CD4-positive, alpha-beta T cell treated with Interleukin-17A for 4 hours (primary cell): Measurements from ENCODE around the gene LCE7A.

Source experiments
- DNase-seq: peaks from one replicate; pipeline ENCODE4 v3.0.0-alpha.2; 2020; ENCODE audit warnings: mixed read lengths

Gene LCE7A, protein sequence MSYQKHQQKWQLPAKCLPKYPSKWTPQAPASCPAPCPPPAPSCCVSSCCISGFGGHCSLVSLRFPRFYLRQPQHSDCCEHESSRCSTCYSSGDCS

DNA sequence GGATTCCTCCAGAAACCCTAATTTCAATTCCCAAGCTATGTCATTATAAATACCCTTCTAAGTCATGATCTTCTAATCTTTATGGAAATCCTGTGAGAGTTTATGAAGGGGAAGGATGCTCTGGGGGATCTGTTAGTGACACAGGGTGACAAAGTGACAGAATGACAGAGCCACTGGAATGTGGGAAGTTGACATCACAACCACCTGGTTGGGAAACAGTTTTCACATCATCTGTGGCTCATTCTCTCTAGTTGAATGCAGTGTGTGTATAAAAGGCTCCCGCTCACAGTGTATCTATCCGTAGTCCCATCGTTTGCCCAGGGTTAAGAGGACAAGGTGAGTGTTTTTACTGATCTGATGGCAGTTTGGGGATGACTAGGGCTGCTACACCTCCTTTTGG, at the start of gene LCE7A:
Gene LCE7A, plus strand, starts transcription at position 301 of the 400 bp plus-strand sequence. CDS start 702 bp downstream, outside the sequence.
- no peak for DNase-seq

DNA sequence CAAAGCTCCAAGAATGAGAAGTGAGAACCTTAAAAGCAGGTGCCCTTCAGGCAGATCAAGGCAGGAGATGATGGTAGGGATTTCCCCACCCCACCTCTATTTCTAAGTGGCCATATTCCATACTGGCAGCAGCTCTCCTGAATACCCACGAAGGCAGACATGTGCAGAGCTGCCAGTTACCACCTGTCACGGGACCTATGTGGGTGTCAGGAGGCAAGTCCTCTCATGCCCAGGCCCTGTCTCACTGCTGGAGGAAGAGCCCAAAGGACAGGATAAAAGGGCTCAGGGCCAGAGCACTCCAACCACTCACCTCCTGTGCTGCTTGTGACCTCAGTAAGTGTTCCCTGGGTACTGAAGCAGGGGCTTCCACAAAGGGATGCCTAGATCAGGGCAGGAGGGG, 48.7 kb upstream of the LCE7A start:
- no peak for DNase-seq

DNA sequence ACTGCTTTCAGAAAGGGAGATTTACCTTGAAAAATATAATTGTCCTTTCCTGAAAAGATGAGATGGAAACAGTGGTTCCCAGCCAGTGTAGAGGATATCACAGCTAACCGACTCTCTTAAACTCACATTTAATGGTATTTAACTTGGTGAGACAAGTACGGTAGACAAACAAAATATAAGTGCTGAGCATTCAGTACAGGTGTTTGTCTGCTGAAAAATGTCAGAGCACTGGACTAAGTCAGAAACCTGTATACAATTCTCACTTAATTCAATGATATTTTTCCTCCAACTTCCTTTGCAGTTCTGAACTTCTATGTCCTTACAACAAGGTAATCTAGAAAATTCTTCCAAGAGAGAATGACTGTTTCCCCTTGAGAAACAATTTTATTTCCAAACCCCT, 48.1 kb upstream of the LCE7A start, which contains the start of gene LCE1B:
Gene LCE1B, plus strand, starts transcription at position 301 of the 400 bp plus-strand sequence. CDS start 476 bp downstream, outside the sequence.
- DNase-seq, result no peak

- no peak for DNase-seq
These were observed 42.5 kb upstream of the LCE7A start for GRCh38 chr1:152817309-152817708.

GRCh38 chr1:152823294-152823693, 36.5 kb upstream of the LCE7A start:
- DNase-seq, result no peak

GRCh38 chr1:152824964-152825363, 34.8 kb upstream of the LCE7A start:
- DNase-seq, result no peak

DNA sequence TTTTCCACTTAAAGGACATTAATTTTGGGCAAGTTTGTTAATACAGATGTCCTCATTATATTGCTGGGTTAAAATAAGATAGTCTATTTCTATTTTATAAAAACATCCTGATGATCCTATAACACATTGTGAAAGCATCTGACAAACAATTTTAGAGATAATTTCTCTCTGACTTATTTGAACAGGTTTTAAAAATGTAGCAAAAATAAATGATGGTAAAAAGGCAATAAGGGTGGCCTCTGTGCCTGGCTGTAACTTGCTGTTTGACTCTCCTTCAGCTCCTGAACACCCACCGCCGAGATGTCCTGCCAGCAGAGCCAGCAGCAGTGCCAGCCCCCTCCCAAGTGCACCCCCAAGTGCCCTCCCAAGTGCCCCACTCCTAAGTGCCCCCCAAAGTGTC, 32.6 kb upstream of the LCE7A start, which contains the start of gene LCE1A:
Gene LCE1A, plus strand, starts transcription at position 301 of the 400 bp plus-strand sequence. Its CDS starts 0 bp downstream, at position 301.
- DNase-seq, result no peak

- no peak for DNase-seq
These were observed 22.9 kb upstream of the LCE7A start for GRCh38 chr1:152836870-152837269.

- DNase-seq, result no peak
These were observed 17.2 kb upstream of the LCE7A start, which contains the start of gene LCE6A for GRCh38 chr1:152842556-152842955. LCE6A (plus strand) TSS chr1:152842856; CDS start chr1:152843521, 665 bp downstream.

GRCh38 chr1:152855661-152856060, 4.1 kb upstream of the LCE7A start:
- DNase-seq, result no peak

- no peak for DNase-seq
These were observed 1.7 kb upstream of the LCE7A start for GRCh38 chr1:152858062-152858461.

- no peak for DNase-seq
These were observed 333 bp downstream of the LCE7A start for GRCh38 chr1:152860129-152860528.

DNA sequence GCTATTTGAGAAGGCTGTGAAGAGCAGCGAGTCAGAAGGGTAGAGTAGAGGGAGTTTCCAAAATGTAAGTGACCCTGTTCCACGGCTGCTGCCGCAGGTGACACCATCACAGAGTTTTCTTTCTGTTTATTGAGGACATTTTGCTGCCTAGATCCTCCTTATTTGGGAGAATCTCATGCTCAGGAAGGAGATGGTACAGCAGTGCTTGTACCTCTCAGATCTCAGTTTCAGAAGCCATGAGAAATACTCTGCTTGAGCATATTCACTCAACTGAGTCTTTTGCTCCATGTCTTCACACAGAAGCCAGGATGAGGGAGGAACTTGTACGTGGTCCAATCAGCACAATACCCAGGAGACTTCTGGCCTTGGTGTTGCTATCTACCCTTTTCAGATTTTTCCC, 1.6 kb downstream of the LCE7A start:
- DNase-seq, result no peak

DNA sequence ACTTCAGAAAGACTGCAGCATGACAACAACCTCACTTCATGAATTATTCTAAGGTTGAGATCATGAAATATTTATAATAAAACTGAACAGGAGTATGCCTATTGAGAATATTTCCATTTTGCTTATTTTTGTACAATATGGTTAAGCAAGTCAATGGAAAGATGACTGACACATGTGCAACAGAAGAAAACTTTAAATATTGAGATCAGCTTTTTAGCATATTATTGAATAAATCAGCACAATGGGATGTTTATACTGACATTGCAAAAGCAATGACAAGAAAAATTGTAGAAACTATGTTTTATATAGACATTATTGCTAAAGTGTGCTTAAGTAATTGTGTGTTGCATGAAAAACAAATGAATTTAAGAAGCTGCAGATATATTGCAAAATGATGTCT, 4.6 kb downstream of the LCE7A start:
- no peak for DNase-seq

DNA sequence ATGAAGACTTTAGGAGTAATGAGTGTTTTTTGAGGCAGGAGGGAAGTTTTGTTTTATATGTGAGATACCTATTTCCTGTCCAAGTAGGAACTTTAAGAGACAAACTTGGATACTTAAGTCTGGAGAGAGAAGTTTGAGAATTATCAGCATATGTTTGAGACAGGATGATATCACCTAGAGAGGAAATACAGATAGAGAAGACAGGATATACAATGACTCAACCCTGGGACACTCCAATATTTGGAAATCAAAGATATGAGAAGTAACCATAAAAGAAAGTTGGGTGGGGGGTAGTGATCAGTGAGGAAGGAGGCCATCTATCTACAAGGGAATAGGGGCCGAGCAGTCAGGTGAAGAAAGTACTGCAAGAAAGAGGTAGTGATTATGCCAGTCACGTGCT, 6.5 kb downstream of the LCE7A start:
- no peak for DNase-seq

GRCh38 chr1:152869808-152870419, 10.1 kb downstream of the LCE7A start:
- DNase-seq, result peak; percentile 62

DNA sequence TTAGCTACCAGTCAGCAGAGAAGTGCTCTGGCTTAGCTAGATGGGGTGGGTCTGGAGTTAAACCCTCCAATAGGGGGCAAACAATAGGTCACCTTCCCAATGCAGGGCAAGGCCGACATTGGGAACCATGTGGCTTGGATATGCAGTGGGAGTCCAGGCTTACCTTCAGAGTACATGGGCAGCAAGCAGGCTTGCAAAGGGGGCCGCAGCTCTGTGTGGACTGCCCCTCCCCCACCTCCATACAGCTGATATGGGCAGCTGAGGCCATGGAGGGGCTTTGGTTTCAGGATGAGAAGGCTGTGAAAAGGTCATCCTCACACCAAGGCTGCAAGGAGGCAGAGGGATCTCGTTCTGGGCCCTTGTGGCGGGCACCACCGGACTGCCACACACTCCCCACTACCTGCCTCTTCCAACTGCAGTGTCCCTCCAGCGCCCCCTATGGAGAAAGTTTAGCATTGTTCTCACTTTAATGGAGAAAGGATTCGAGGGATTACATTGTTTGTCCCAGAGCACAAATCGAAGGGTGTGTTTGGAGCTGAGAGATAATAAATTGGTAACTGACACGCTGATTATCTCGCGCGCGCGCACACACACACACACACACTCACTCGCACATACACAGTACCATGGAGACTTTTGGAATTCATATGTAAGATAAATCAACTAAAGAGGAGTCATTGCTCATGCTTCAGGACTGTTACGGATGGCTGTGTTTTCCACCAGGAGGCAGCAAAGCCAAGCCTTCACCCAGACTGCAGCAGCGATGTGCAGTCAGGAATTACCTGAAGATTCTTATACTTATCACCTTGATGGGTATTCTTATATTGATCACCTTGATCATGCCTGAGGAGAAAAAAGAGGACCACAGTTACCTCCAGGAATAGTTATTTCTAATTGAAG, 11.3 kb downstream of the LCE7A start:
- DNase-seq, result no peak

- DNase-seq, result no peak
These were observed 11.9 kb downstream of the LCE7A start for GRCh38 chr1:152871731-152872126.

GRCh38 chr1:152873495-152873894, 13.7 kb downstream of the LCE7A start:
- no peak for DNase-seq

GRCh38 chr1:152876827-152877226, 17.0 kb downstream of the LCE7A start:
- no peak for DNase-seq

- DNase-seq, result no peak
These were observed 18.2 kb downstream of the LCE7A start, which contains the start of gene SMCP for GRCh38 chr1:152878042-152878441. SMCP (plus strand) TSS chr1:152878322; CDS start chr1:152884423, 6,101 bp downstream.

DNA sequence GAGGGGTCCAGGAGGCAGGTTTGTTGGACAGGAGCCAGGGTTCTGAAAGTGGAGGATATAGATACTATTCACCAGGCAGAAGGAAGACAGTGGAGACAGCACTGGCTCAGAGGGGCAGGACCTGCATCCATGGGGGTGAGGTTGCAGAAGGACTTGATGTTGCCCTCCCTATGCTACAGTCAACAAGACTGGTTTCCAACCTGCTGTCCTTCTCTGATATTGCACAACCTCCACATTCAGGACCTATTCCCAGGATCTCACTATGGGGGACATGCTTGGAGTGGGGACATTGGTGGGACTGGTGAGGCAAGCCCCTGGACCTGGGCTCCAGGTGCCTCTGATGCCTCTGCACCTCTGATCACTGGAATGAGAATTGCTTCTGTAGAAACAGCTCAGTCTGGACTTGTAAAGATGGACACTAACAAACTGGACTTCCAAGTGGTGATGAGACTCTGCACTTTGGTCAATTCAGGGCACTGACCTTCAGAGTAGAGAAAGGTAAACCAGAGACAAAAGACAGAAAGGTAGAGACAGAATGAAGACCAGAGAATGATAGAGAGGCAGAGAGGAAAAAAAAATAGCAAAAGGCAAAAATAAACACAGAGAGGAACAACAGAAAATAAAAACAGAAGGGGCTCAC, 19.9 kb downstream of the LCE7A start:
- DNase-seq, result no peak

DNA sequence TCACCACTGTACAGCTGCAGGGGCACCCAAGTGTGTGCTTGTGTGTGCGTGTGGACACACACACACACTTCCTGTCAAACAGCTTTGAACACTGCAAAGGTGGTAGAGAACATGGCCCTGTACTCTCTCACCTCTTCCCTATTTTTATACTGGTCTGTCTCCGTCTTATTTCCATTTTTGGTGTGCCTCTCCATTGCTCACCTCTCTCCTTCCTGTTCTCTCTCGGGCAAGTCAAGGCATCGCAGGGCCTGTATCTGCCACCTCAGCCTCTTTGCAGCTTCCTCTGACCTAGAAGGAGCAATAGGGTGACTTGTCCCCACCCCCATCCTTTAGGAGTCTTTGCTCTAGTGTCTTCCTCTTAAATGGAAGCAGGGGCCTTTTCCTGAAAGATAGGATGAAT, 20.5 kb downstream of the LCE7A start:
- no peak for DNase-seq
